HCT116 (cell line): Measurements from ENCODE around the gene PLA2G2E. TPM values are rescaled to one million over a fixed set of nuclear protein-coding genes. Genes with fewer than 3 reads are reported as not detected.

Experiments used
- ATAC-seq: fragments of 200-7000 bp; cut with Tn5 transposase; 2 replicates; pipeline ENCODE4 v1.9.1; 2020; ENCODE audit warnings: mild to moderate bottlenecking, moderate library complexity
- BruUV-seq: library from RNA; stranded (reverse); fragments of 400-500 nt; replicated peaks from 2 replicates; lab custom pipeline; 2021; lab: Mats Ljungman, UMichigan
- CTCF ChIA-PET: fragments of 300-600 bp; sonication (Branson Sonifier 250); formaldehyde crosslinking; loops from one replicate; lab custom pipeline; 2021; ENCODE audit warnings: antibody characterized with exemption; lab: Charles Lee
- POLR2A ChIA-PET: fragments of 300-600, 350-600 bp; sonication (Branson Sonifier 250); formaldehyde crosslinking; loops from one replicate; lab custom pipeline; 2021; ENCODE audit warnings: antibody characterized with exemption; lab: Charles Lee
- RAD21 ChIA-PET, 2 experiments: fragments of 300-600 bp; sonication (Branson Sonifier 250); formaldehyde crosslinking; loops; one replicate each; lab custom pipeline; 2023; ENCODE audit warnings: low total read pairs in 2 of 2; ENCODE audit not compliant: uncharacterized antibody in 2 of 2, unreplicated experiment in 2 of 2, low non-redundant PET in 1 of 2; lab: Charles Lee
- DNase-seq: peaks from one replicate; pipeline ENCODE4 v3.0.0-alpha.2; 2010; ENCODE audit warnings: low read depth, low spot score
- H2AFZ ChIP-seq: fragments of 200-600 bp; shearing (Covaris generic), sonication (generic); 2 replicates; pipeline ENCODE4 v1.6.1; 2017; ENCODE audit warnings: low read depth, mixed run types, mixed read lengths, antibody characterized with exemption, low read length; ENCODE audit not compliant: poor library complexity, severe bottlenecking
- H3K27ac ChIP-seq: 2 replicates; pipeline ENCODE4 v1.5.1; 2012; ENCODE audit warnings: low read depth, low read length
- H3K27me3 ChIP-seq: fragments of 200-600 bp; sonication (generic); 2 replicates; pipeline ENCODE4 v1.6.1; 2016; ENCODE audit warnings: mixed run types, low read length, mixed read lengths; ENCODE audit not compliant: insufficient read depth
- H3K36me3 ChIP-seq, 2 experiments: fragments of 200-500 bp in 1 of 2; fragments of 200-600 bp in 1 of 2; sonication (Bioruptor generic) in 1 of 2; sonication (generic) in 1 of 2; 2 replicates each; pipeline versions ENCODE4 v1.5.1 to v1.6.1; 2014 to 2016; ENCODE audit warnings: low read length in 2 of 2, inconsistent platforms in 1 of 2, mixed read lengths in 1 of 2, mixed run types in 1 of 2; ENCODE audit not compliant: insufficient read depth in 2 of 2, control insufficient read depth in 1 of 2
- H3K4me1 ChIP-seq, 2 experiments: fragments of 200-600 bp in 1 of 2; sonication (generic) in 1 of 2; 2 replicates each; pipeline versions ENCODE4 v1.5.1 to v1.6.1; 2012 to 2017; ENCODE audit warnings: low read length in 2 of 2, inconsistent platforms in 1 of 2, mild to moderate bottlenecking in 1 of 2, mixed read lengths in 1 of 2, mixed run types in 1 of 2, moderate library complexity in 1 of 2; ENCODE audit not compliant: insufficient read depth in 2 of 2, control insufficient read depth in 1 of 2
- H3K4me2 ChIP-seq: fragments of 200-600 bp; sonication (generic); 2 replicates; pipeline ENCODE4 v1.6.1; 2017; ENCODE audit warnings: mixed run types, low read length, mixed read lengths
- H3K4me3 ChIP-seq, 2 experiments: fragments of 200-600 bp in 1 of 2; sonication (generic) in 1 of 2; replicated peaks in 1 of 2; 2 replicates each; pipeline ENCODE4 v1.5.1; 2011 to 2016; ENCODE audit warnings: low read length in 2 of 2, control low read depth in 1 of 2, low read depth in 1 of 2, mild to moderate bottlenecking in 1 of 2, mixed read lengths in 1 of 2, mixed run types in 1 of 2
- H3K79me2 ChIP-seq: fragments of 200-600 bp; sonication (generic); 2 replicates; pipeline ENCODE4 v1.6.1; 2017; ENCODE audit warnings: mild to moderate bottlenecking, mixed run types, low read length, moderate library complexity, mixed read lengths; ENCODE audit not compliant: insufficient read depth
- H3K9ac ChIP-seq: fragments of 200-600 bp; sonication (generic); 2 replicates; pipeline ENCODE4 v1.6.1; 2016; ENCODE audit warnings: low read length, mixed read lengths
- H3K9me2 ChIP-seq: fragments of 200-600 bp; sonication (generic), shearing (Covaris generic); 2 replicates; pipeline ENCODE4 v1.6.1; 2017; ENCODE audit warnings: mixed run types, mild to moderate bottlenecking, moderate library complexity; ENCODE audit not compliant: insufficient read depth
- H3K9me3 ChIP-seq, 2 experiments: fragments of 200-500 bp in 1 of 2; fragments of 200-600 bp in 1 of 2; sonication (Bioruptor generic) in 1 of 2; sonication (generic) in 1 of 2; 2 replicates each; pipeline ENCODE4 v1.6.1; 2014 to 2017; ENCODE audit warnings: low read length in 2 of 2, mixed read lengths in 2 of 2, inconsistent platforms in 1 of 2, low read depth in 1 of 2, mild to moderate bottlenecking in 1 of 2, mixed run types in 1 of 2, moderate library complexity in 1 of 2; ENCODE audit not compliant: control insufficient read depth in 1 of 2, insufficient read depth in 1 of 2
- H4K20me1 ChIP-seq: fragments of 200-600 bp; sonication (generic), shearing (Covaris generic); 2 replicates; pipeline ENCODE4 v1.6.1; 2017; ENCODE audit warnings: mixed run types, mild to moderate bottlenecking, moderate library complexity; ENCODE audit not compliant: insufficient read depth
- ELF1 ChIP-seq: IDR thresholded peaks from 2 replicates; pipeline ENCODE4 v1.6.1; 2012; ENCODE audit warnings: low read depth, borderline replicate concordance
- JUND ChIP-seq: IDR thresholded peaks from 2 replicates; pipeline ENCODE4 v1.6.1; 2012
- SP1 ChIP-seq: IDR thresholded peaks from 2 replicates; pipeline ENCODE4 v1.6.1; 2012; ENCODE audit warnings: low read depth
- SRF ChIP-seq: IDR thresholded peaks from 2 replicates; pipeline ENCODE4 v1.6.1; 2012; ENCODE audit warnings: low read depth
- TCF7L2 ChIP-seq: IDR thresholded peaks from 2 replicates; pipeline ENCODE4 v1.7.0; 2011; ENCODE audit warnings: borderline replicate concordance, inconsistent platforms; ENCODE audit not compliant: insufficient read depth, insufficient read length; ENCODE audit errors: extremely low read depth
- YY1 ChIP-seq: IDR thresholded peaks from 2 replicates; pipeline ENCODE4 v1.6.1; 2011; ENCODE audit warnings: low read length, low read depth, moderate library complexity, mild to moderate bottlenecking; ENCODE audit not compliant: insufficient replicate concordance; ENCODE audit errors: extremely low read depth
- ZNF274 ChIP-seq: fragments of 200-500 bp; sonication (Bioruptor generic); IDR thresholded peaks from 2 replicates; pipeline ENCODE4 v1.6.1; 2014; ENCODE audit warnings: mild to moderate bottlenecking, low read depth, low read length, inconsistent platforms
- intact Hi-C: fragments of 100-400 bp; cut with micrococcal nuclease; formaldehyde crosslinking; loops from 2 replicates; pipeline ENCODE4 v1.10.0; 2022
- total RNA-seq: library from RNA; stranded (reverse); gene quantifications from one replicate; pipeline ENCODE4 v1.2.1, GENCODE V29; 2021; ENCODE audit not compliant: unreplicated experiment
- TF ChIP-seq, protein P1 (sequence below): IDR thresholded peaks from 2 replicates; pipeline ENCODE4 v1.6.1; 2012; ENCODE audit warnings: low read depth

PLA2G2E gene
- total RNA-seq, 1 experiment from 2014 or later = not detected

- Histone ChIP-seq H3K4me2 (no peak overlapping the region), H3K9me2 (no peaks in the 10 kb centered on the region), H2AFZ (no peak overlapping the region), H4K20me1 (peaks cover 4% of the 10 kb centered on the region; the same call in 1 of the 2 replicates), H3K27ac (no peak overlapping the region), H3K9ac (no peak overlapping the region), H3K27me3 (no peaks in the 10 kb centered on the region), H3K9me3 (no peaks in the 10 kb centered on the region), H3K4me1 (no peaks in the 10 kb centered on the region), H3K36me3 (peaks cover 8 to 38% of the 10 kb centered on the region in 2 experiments; a peak in 3 of 4 replicates), H3K4me3 (no peak overlapping the region), H3K79me2 (peaks cover 81% of the 10 kb centered on the region)
- DNase-seq = no peak
- RAD21 ChIA-PET = no interaction called here
- TF ChIP-seq SRF (no peak), ZNF274 (no peak), SP1 (no peak), ELF1 (no peak), YY1 (no peak), TCF7L2 (no peak), JUND (no peak)
- TF ChIP-seq, protein P1, sequence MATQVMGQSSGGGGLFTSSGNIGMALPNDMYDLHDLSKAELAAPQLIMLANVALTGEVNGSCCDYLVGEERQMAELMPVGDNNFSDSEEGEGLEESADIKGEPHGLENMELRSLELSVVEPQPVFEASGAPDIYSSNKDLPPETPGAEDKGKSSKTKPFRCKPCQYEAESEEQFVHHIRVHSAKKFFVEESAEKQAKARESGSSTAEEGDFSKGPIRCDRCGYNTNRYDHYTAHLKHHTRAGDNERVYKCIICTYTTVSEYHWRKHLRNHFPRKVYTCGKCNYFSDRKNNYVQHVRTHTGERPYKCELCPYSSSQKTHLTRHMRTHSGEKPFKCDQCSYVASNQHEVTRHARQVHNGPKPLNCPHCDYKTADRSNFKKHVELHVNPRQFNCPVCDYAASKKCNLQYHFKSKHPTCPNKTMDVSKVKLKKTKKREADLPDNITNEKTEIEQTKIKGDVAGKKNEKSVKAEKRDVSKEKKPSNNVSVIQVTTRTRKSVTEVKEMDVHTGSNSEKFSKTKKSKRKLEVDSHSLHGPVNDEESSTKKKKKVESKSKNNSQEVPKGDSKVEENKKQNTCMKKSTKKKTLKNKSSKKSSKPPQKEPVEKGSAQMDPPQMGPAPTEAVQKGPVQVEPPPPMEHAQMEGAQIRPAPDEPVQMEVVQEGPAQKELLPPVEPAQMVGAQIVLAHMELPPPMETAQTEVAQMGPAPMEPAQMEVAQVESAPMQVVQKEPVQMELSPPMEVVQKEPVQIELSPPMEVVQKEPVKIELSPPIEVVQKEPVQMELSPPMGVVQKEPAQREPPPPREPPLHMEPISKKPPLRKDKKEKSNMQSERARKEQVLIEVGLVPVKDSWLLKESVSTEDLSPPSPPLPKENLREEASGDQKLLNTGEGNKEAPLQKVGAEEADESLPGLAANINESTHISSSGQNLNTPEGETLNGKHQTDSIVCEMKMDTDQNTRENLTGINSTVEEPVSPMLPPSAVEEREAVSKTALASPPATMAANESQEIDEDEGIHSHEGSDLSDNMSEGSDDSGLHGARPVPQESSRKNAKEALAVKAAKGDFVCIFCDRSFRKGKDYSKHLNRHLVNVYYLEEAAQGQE = no peak
- CTCF ChIA-PET = interaction anchor here (1.4 kb wide), 1 partner anchor 7 kb away, joined by 4 read pairs; the partner anchor contains the start of gene OTUD3
- POLR2A ChIA-PET = interaction anchor here (0.8 kb wide), 1 partner anchor 10 kb away, joined by 4 read pairs; no protein-coding TSS in a partner anchor
- no peak for ATAC-seq
- intact Hi-C loops = no loop called here
- no TSS peak for BruUV-seq
Measured at GRCh38 chr1:19889656-19890055, 33.8 kb downstream of the PLA2G2E start.
